Neuronal stem cell (in vitro differentiated cells): ENCODE measurements around the gene GLIS1.
A peak's percentile ranks its signal among the peaks of the same experiment; 100 is the strongest.

ENCODE experiments used
- DNase-seq: peaks from one replicate; pipeline ENCODE4 v3.0.0-alpha.2; 2013; ENCODE audit warnings: low spot score
- H2AFZ ChIP-seq: one replicate; pipeline ENCODE4 v1.6.1; 2013; ENCODE audit warnings: mild to moderate bottlenecking, low read length, inconsistent platforms
- H2AK5ac ChIP-seq: 2 replicates; pipeline ENCODE4 v1.6.1; 2013; ENCODE audit warnings: low read depth, mild to moderate bottlenecking, inconsistent platforms, low read length, moderate library complexity, mixed read lengths
- H2BK120ac ChIP-seq: 2 replicates; pipeline ENCODE4 v1.6.1; 2013; ENCODE audit warnings: low read depth, mild to moderate bottlenecking, inconsistent platforms, low read length, moderate library complexity, mixed read lengths
- H2BK12ac ChIP-seq: one replicate; pipeline ENCODE4 v1.6.1; 2013; ENCODE audit warnings: low read length, inconsistent platforms
- H2BK15ac ChIP-seq: 2 replicates; pipeline ENCODE4 v1.6.1; 2013; ENCODE audit warnings: mild to moderate bottlenecking, low read length, inconsistent platforms, mixed read lengths
- H2BK5ac ChIP-seq: one replicate; pipeline ENCODE4 v1.6.1; 2013; ENCODE audit warnings: inconsistent platforms, mild to moderate bottlenecking, low read length, moderate library complexity
- H3K14ac ChIP-seq: one replicate; pipeline ENCODE4 v1.6.1; 2013; ENCODE audit warnings: low read length, inconsistent platforms
- H3K18ac ChIP-seq: 2 replicates; pipeline ENCODE4 v1.6.1; 2013; ENCODE audit warnings: low read length, inconsistent platforms
- H3K23ac ChIP-seq: 2 replicates; pipeline ENCODE4 v1.6.1; 2013; ENCODE audit warnings: low read depth, mild to moderate bottlenecking, mixed read lengths, low read length, inconsistent platforms; ENCODE audit not compliant: poor library complexity
- H3K27ac ChIP-seq: replicated peaks from 3 replicates; pipeline ENCODE4 v1.5.1; 2013; ENCODE audit warnings: low read length, inconsistent platforms
- H3K27me3 ChIP-seq, 3 experiments: 2 replicates each; pipeline ENCODE4 v1.6.1; 2013; ENCODE audit warnings: low read length in 3 of 3, mild to moderate bottlenecking in 2 of 3, inconsistent platforms in 1 of 3, low read depth in 1 of 3, mixed read lengths in 1 of 3, moderate library complexity in 1 of 3; ENCODE audit not compliant: control insufficient read depth in 3 of 3, insufficient read depth in 3 of 3
- H3K36me3 ChIP-seq, 2 donors: replicated peaks in 1 of 2; 2 replicates each; pipeline ENCODE4 v1.6.1; 2013; ENCODE audit warnings: low read length in 2 of 2; ENCODE audit not compliant: control insufficient read depth in 2 of 2, insufficient read depth in 2 of 2
- H3K4ac ChIP-seq: 2 replicates; pipeline ENCODE4 v1.6.1; 2013; ENCODE audit warnings: inconsistent platforms, mild to moderate bottlenecking, low read length, moderate library complexity
- H3K4me1 ChIP-seq, 2 donors: 1 replicate in 1 of 2; 2 replicates in 1 of 2; pipeline ENCODE4 v1.6.1; 2013; ENCODE audit warnings: low read length in 2 of 2, low read depth in 1 of 2; ENCODE audit not compliant: control insufficient read depth in 2 of 2, insufficient read depth in 1 of 2
- H3K4me2 ChIP-seq: one replicate; pipeline ENCODE4 v1.6.1; 2013; ENCODE audit warnings: mild to moderate bottlenecking, low read length, inconsistent platforms; ENCODE audit not compliant: insufficient read depth, poor library complexity, severe bottlenecking
- H3K4me3 ChIP-seq, 2 donors: 2 replicates each; pipeline ENCODE4 v1.5.1; 2013; ENCODE audit warnings: low read length in 2 of 2, mild to moderate bottlenecking in 2 of 2, inconsistent platforms in 1 of 2, moderate library complexity in 1 of 2
- H3K79me1 ChIP-seq: one replicate; pipeline ENCODE4 v1.6.1; 2013; ENCODE audit warnings: low read depth, mild to moderate bottlenecking, inconsistent platforms, low read length, moderate library complexity
- H3K9ac ChIP-seq: one replicate; pipeline ENCODE4 v1.6.1; 2013; ENCODE audit warnings: mild to moderate bottlenecking, low read depth, low read length, inconsistent platforms; ENCODE audit not compliant: poor library complexity
- H3K9me3 ChIP-seq, 2 donors: replicated peaks in 1 of 2; 2 replicates each; pipeline versions ENCODE3 to v1.6.1; 2013; ENCODE audit warnings: low read length in 2 of 2, mild to moderate bottlenecking in 2 of 2, inconsistent platforms in 1 of 2, low read depth in 1 of 2, mixed read lengths in 1 of 2, moderate library complexity in 1 of 2; ENCODE audit not compliant: control insufficient read depth in 2 of 2, insufficient read depth in 1 of 2
- H4K8ac ChIP-seq: one replicate; pipeline ENCODE4 v1.6.1; 2013; ENCODE audit warnings: low read depth, mild to moderate bottlenecking, inconsistent platforms, low read length, moderate library complexity
- H4K91ac ChIP-seq: one replicate; pipeline ENCODE4 v1.6.1; 2013; ENCODE audit warnings: low read length, low read depth, mild to moderate bottlenecking, inconsistent platforms; ENCODE audit not compliant: poor library complexity
- WGBS, 2 donors: extraction: QIAGEN DNeasy Blood & Tissue Kit; methylation state at CpG; one replicate each; pipeline ENCODE4 v1.1.7; 2013; ENCODE audit warnings: missing lambda C conversion rate in 2 of 2, mixed read lengths in 1 of 2; ENCODE audit not compliant: insufficient read length in 2 of 2, insufficient replicate concordance in 1 of 2; ENCODE audit errors: extremely low coverage in 2 of 2; 5-methylcytosine and 5-hydroxymethylcytosine counted together

The GLIS1 gene

GRCh38 chr1:53729456-53730223, 9.3 kb downstream of the GLIS1 start:
- no peak for DNase-seq
- no peak overlapping the region for H3K4me3 ChIP-seq
- H3K4me2 ChIP-seq, result no peak overlapping the region
- no peaks in the 10 kb centered on the region for H3K9me3 ChIP-seq
- peaks cover 0 to 4% of the 10 kb centered on the region in 2 donors for H3K4me1 ChIP-seq
- no peak overlapping the region for H3K27ac ChIP-seq
- H3K36me3 ChIP-seq, result no peaks in the 10 kb centered on the region
- H3K14ac ChIP-seq, result no peak overlapping the region
- H3K27me3 ChIP-seq, result peaks cover 0 to 90% (median 0%) of the 10 kb centered on the region in 3 experiments
- no peak overlapping the region for H4K91ac ChIP-seq
- no peak overlapping the region for H3K18ac ChIP-seq
- H2BK12ac ChIP-seq, result no peak overlapping the region
- H2BK5ac ChIP-seq, result no peak overlapping the region
- no peak overlapping the region for H3K4ac ChIP-seq
- H4K8ac ChIP-seq, result no peak overlapping the region
- H3K79me1 ChIP-seq, result no peaks in the 10 kb centered on the region
- H3K23ac ChIP-seq, result no peak overlapping the region
- H2BK120ac ChIP-seq, result no peak overlapping the region
- WGBS, 2 donors, result no CpG with 5 or more reads among the region's 16 CpGs
- no peak overlapping the region for H2AK5ac ChIP-seq
- no peak overlapping the region for H3K9ac ChIP-seq
- H2BK15ac ChIP-seq, result no peak overlapping the region
- H2AFZ ChIP-seq, result no peak overlapping the region

- Histone ChIP-seq H3K79me1 (no peaks in the 10 kb centered on the region), H3K36me3 (no peaks in the 10 kb centered on the region), H3K4me2 (no peak overlapping the region), H3K18ac (no peak overlapping the region), H2AK5ac (no peak overlapping the region), H3K4ac (no peak overlapping the region), H2BK120ac (no peak overlapping the region), H3K23ac (no peak overlapping the region), H2BK15ac (no peak overlapping the region), H2BK12ac (no peak overlapping the region), H2BK5ac (no peak overlapping the region), H4K91ac (no peak overlapping the region), H3K27ac (no peak overlapping the region), H3K9ac (no peak overlapping the region), H3K4me1 (peaks cover 0 to 4% of the 10 kb centered on the region in 2 donors), H3K4me3 (no peak overlapping the region), H3K9me3 (no peaks in the 10 kb centered on the region), H4K8ac (no peak overlapping the region), H2AFZ (no peak overlapping the region), H3K14ac (no peak overlapping the region), H3K27me3 (peaks cover 0 to 90% (median 0%) of the 10 kb centered on the region in 3 experiments)
- no peak for DNase-seq
- no CpG with 5 or more reads among the region's 17 CpGs for WGBS, 2 donors
These were observed 10.1 kb downstream of the GLIS1 start for GRCh38 chr1:53728702-53729455.

GRCh38 chr1:53728196-53728595, 10.8 kb downstream of the GLIS1 start:
- Histone ChIP-seq H3K36me3 (no peaks in the 10 kb centered on the region), H4K91ac (no peak overlapping the region), H3K4me1 (peaks cover 0 to 4% of the 10 kb centered on the region in 2 donors), H3K4me3 (no peak overlapping the region), H3K27me3 (peaks cover 0 to 83% (median 0%) of the 10 kb centered on the region in 3 experiments), H2BK120ac (no peak overlapping the region), H2AFZ (no peak overlapping the region), H3K9me3 (no peaks in the 10 kb centered on the region), H3K9ac (no peak overlapping the region), H3K79me1 (no peaks in the 10 kb centered on the region), H3K18ac (no peak overlapping the region), H2BK5ac (no peak overlapping the region), H3K27ac (no peak overlapping the region), H3K14ac (no peak overlapping the region), H3K4me2 (no peak overlapping the region), H4K8ac (no peak overlapping the region), H3K23ac (no peak overlapping the region), H2BK12ac (no peak overlapping the region), H2BK15ac (no peak overlapping the region), H2AK5ac (no peak overlapping the region), H3K4ac (no peak overlapping the region)
- WGBS, 2 donors, result no CpG with 5 or more reads among the region's 1 CpG
- no peak for DNase-seq

GRCh38 chr1:53727461-53728092, 11.4 kb downstream of the GLIS1 start:
- H4K8ac ChIP-seq, result no peak overlapping the region
- H3K4me1 ChIP-seq, result peaks cover 0 to 4% of the 10 kb centered on the region in 2 donors
- no peak overlapping the region for H3K27ac ChIP-seq
- no peak overlapping the region for H3K4me3 ChIP-seq
- H2BK120ac ChIP-seq, result no peak overlapping the region
- no peak overlapping the region for H3K9ac ChIP-seq
- H2BK12ac ChIP-seq, result no peak overlapping the region
- DNase-seq, result no peak
- no peak overlapping the region for H2BK15ac ChIP-seq
- H3K4ac ChIP-seq, result no peak overlapping the region
- H3K27me3 ChIP-seq, result peaks cover 0 to 77% (median 0%) of the 10 kb centered on the region in 3 experiments
- no peak overlapping the region for H2BK5ac ChIP-seq
- H3K18ac ChIP-seq, result no peak overlapping the region
- no peak overlapping the region for H3K14ac ChIP-seq
- no peak overlapping the region for H2AK5ac ChIP-seq
- no peak overlapping the region for H2AFZ ChIP-seq
- no peaks in the 10 kb centered on the region for H3K36me3 ChIP-seq
- H3K23ac ChIP-seq, result no peak overlapping the region
- peak overlapping the region; percentile 19 for H4K91ac ChIP-seq
- no peak overlapping the region for H3K4me2 ChIP-seq
- no CpG with 5 or more reads among the region's 7 CpGs for WGBS, 2 donors
- H3K9me3 ChIP-seq, result no peaks in the 10 kb centered on the region
- no peaks in the 10 kb centered on the region for H3K79me1 ChIP-seq
